ENCODE data around the gene UBE2D4. TPM values are rescaled to one million over a fixed set of nuclear protein-coding genes. Genes with fewer than 3 reads are reported as not detected.

The UBE2D4 gene
- total and polyA plus RNA-seq, 9 of the 15 experiments (the other 6 are each of a cell fraction or from before 2014, with no cell fraction given), result 3.3 to 16.2 (median 7.5) TPM

GRCh38 chr7:43952028-43952427 is 25.8 kb downstream of the UBE2D4 start:
- ChIA-PET POLR2A (no interaction called here), CTCF (ENCODE audit: low intra/inter-chr PET ratio) (no interaction called here)
- intact Hi-C loops (cut with micrococcal nuclease) (loop anchor here (10.0 kb wide), 1 partner anchor 367 kb away; the partner anchor contains the start of gene STK17A), in situ Hi-C loops (cut with MboI) (no loop called here)
- peaks cover 10% of the 10 kb centered on the region; the same call in 2 of the 3 replicates for H3K36me3 ChIP-seq (ENCODE audit: control insufficient read depth, insufficient read depth, low read length)
- H3K4me3 ChIP-seq, result no peak overlapping the region
- no peaks in the 10 kb centered on the region for H3K4me1 ChIP-seq (replicated peaks in 1 of 2; ENCODE audit: control insufficient read depth in 2 of 2, insufficient read depth in 2 of 2, low read length in 2 of 2)
- 41% methylated on average over 3 of the region's 3 CpGs for WGBS (ENCODE audit: insufficient coverage, low coverage, missing lambda C conversion rate)
- DNase-seq (ENCODE audit: extremely low read depth in 1 of 4, low spot score in 3 of 4) (no peak), ATAC-seq (no peak), FAIRE-seq (no peak)
- H3K9me1 ChIP-seq (ENCODE audit: control insufficient read depth, insufficient read depth, low read length), result no peaks in the 10 kb centered on the region
- no TSS peak for BruUV-seq (replicated peaks)
- H4K20me1 ChIP-seq (replicated peaks; ENCODE audit: control insufficient read depth, insufficient read depth, low read length), result no peaks in the 10 kb centered on the region; the same call in 1 of the 2 replicates
- H3K9me3 ChIP-seq (replicated peaks; ENCODE audit: control insufficient read depth, insufficient read depth, low read depth, low read length), result no peaks in the 10 kb centered on the region
- no peak overlapping the region for H3K9ac ChIP-seq (ENCODE audit: insufficient read depth in 1 of 2, low read depth in 2 of 2, low read length in 2 of 2)
- no peak for TF ChIP-seq RNF2 (IDR thresholded peaks at IDR 0.05)
- TF ChIP-seq ZNF77 (CRISPR knock-in tag; IDR thresholded peaks at IDR 0.05), result no peak
- TF ChIP-seq ARID3B (CRISPR knock-in tag; IDR thresholded peaks at IDR 0.05; ENCODE audit: borderline replicate concordance), result no peak
- no peak for TF ChIP-seq MYNN (IDR thresholded peaks at IDR 0.05)
- TF ChIP-seq MYNN (CRISPR knock-in tag; IDR thresholded peaks at IDR 0.05), result no peak
- no peaks in the 10 kb centered on the region for H3K27me3 ChIP-seq (ENCODE audit: control insufficient read depth in 2 of 2, insufficient read depth in 2 of 2, low read length in 2 of 2)
- H3K27ac ChIP-seq (ENCODE audit: extremely low read depth, low read depth, low read length), result no peak overlapping the region
- H3K4me2 ChIP-seq (ENCODE audit: insufficient read depth, low read length), result no peak overlapping the region
- no peaks in the 10 kb centered on the region for H3K79me2 ChIP-seq (ENCODE audit: control insufficient read depth, insufficient read depth, low read length)
- H2AFZ ChIP-seq (ENCODE audit: low read depth, low read length), result no peak overlapping the region

- Histone ChIP-seq H2AFZ (ENCODE audit: low read depth, low read length) (no peak overlapping the region), H4K20me1 (replicated peaks; ENCODE audit: control insufficient read depth, insufficient read depth, low read length) (no peaks in the 10 kb centered on the region; the same call in 1 of the 2 replicates), H3K4me2 (ENCODE audit: insufficient read depth, low read length) (no peak overlapping the region), H3K79me2 (ENCODE audit: control insufficient read depth, insufficient read depth, low read length) (no peaks in the 10 kb centered on the region), H3K27ac (ENCODE audit: extremely low read depth, low read depth, low read length) (no peak overlapping the region), H3K9ac (ENCODE audit: insufficient read depth in 1 of 2, low read depth in 2 of 2, low read length in 2 of 2) (peak overlapping the region in 1 of 2 experiments; percentile 21; a peak in 1 of 4 replicates), H3K36me3 (ENCODE audit: control insufficient read depth, insufficient read depth, low read length) (peaks cover 10% of the 10 kb centered on the region; the same call in 2 of the 3 replicates), H3K4me3 (no peak overlapping the region), H3K9me1 (ENCODE audit: control insufficient read depth, insufficient read depth, low read length) (no peaks in the 10 kb centered on the region), H3K27me3 (ENCODE audit: control insufficient read depth in 2 of 2, insufficient read depth in 2 of 2, low read length in 2 of 2) (no peaks in the 10 kb centered on the region), H3K4me1 (replicated peaks in 1 of 2; ENCODE audit: control insufficient read depth in 2 of 2, insufficient read depth in 2 of 2, low read length in 2 of 2) (no peaks in the 10 kb centered on the region), H3K9me3 (replicated peaks; ENCODE audit: control insufficient read depth, insufficient read depth, low read depth, low read length) (no peaks in the 10 kb centered on the region)
- ChIA-PET CTCF (ENCODE audit: low intra/inter-chr PET ratio) (interaction anchor here (0.7 kb wide), 1 partner anchor 10 kb away, joined by 3 read pairs; no protein-coding TSS in a partner anchor), POLR2A (no interaction called here)
- FAIRE-seq, result no peak
- TF ChIP-seq MTA3 (IDR thresholded peaks at IDR 0.05; ENCODE audit: borderline replicate concordance) (no peak), CBX2 (IDR thresholded peaks at IDR 0.05; ENCODE audit: insufficient read depth, low read length, poor library complexity, severe bottlenecking) (no peak), ESRRA (IDR thresholded peaks at IDR 0.05; ENCODE audit: borderline replicate concordance, low read depth) (no peak), ZNF165 (CRISPR knock-in tag; IDR thresholded peaks at IDR 0.05; ENCODE audit: borderline replicate concordance) (no peak), ZNF436 (CRISPR knock-in tag; IDR thresholded peaks at IDR 0.05) (no peak), CREBBP (IDR thresholded peaks at IDR 0.05; ENCODE audit: low read depth, low read length) (no peak), MAX (CRISPR knock-in tag; IDR thresholded peaks at IDR 0.05) (no peak), POU5F1 (IDR thresholded peaks at IDR 0.05; ENCODE audit: borderline replicate concordance, low read depth, low read length, partially characterized antibody) (no peak)
- no peak for ATAC-seq
- WGBS (ENCODE audit: insufficient coverage, low coverage, missing lambda C conversion rate), result 81% methylated on average over 5 of the region's 5 CpGs
- intact Hi-C loops (cut with micrococcal nuclease) (loop anchor here (10.0 kb wide), 1 partner anchor 368 kb away; the partner anchor contains the start of gene STK17A), in situ Hi-C loops (cut with MboI) (no loop called here)
- DNase-seq (ENCODE audit: extremely low read depth in 1 of 4, low spot score in 3 of 4), result no peak
- TSS peak; percentile 37 for BruUV-seq (replicated peaks)
Observed at GRCh38 chr7:43953071-43953470, 26.8 kb downstream of the UBE2D4 start.
